Urinary bladder (tissue), 4 donors: ENCODE results near the gene GLYR1. TPM values are rescaled to one million over a fixed set of nuclear protein-coding genes. Genes with fewer than 3 reads are reported as not detected.
A peak's percentile ranks its signal among the peaks of the same experiment; 100 is the strongest.

Experiments used
- DNase-seq: peaks from one replicate; pipeline ENCODE4 v3.0.0-alpha.2; 2015; ENCODE audit errors: extremely low spot score
- H3K27ac ChIP-seq: one replicate; pipeline ENCODE4 v1.5.1; 2013; ENCODE audit warnings: low read depth, mild to moderate bottlenecking, moderate library complexity
- H3K36me3 ChIP-seq: one replicate; pipeline ENCODE4 v1.6.1; 2013; ENCODE audit warnings: mild to moderate bottlenecking, moderate library complexity; ENCODE audit not compliant: insufficient read depth
- H3K4me1 ChIP-seq: one replicate; pipeline ENCODE4 v1.6.1; 2013; ENCODE audit warnings: mild to moderate bottlenecking, moderate library complexity; ENCODE audit not compliant: insufficient read depth
- H3K4me3 ChIP-seq: one replicate; pipeline ENCODE4 v1.5.1; 2013; ENCODE audit warnings: low read depth, low read length
- WGBS: extraction: QIAGEN DNeasy Blood & Tissue Kit; methylation state at CpG from one replicate; pipeline ENCODE4 v1.1.7; 2013; 5-methylcytosine and 5-hydroxymethylcytosine counted together
- polyA plus RNA-seq: library from polyadenylated mRNA; stranded (reverse); fragments of 200-250 nt; gene quantifications from one replicate; pipeline ENCODE4 v1.2.3, GENCODE V29; 2013
- total RNA-seq: library from RNA; depleted of rRNA; stranded (reverse); fragments of >200 nt; gene quantifications from one replicate; pipeline ENCODE4 v1.2.3, GENCODE V29; 2014
- donor health status: healthy with polysubstance abuse.
- donor health status: healthy.

Gene GLYR1
- total and polyA plus RNA-seq, 2 donors = 44.4 to 60.3 TPM

DNA sequence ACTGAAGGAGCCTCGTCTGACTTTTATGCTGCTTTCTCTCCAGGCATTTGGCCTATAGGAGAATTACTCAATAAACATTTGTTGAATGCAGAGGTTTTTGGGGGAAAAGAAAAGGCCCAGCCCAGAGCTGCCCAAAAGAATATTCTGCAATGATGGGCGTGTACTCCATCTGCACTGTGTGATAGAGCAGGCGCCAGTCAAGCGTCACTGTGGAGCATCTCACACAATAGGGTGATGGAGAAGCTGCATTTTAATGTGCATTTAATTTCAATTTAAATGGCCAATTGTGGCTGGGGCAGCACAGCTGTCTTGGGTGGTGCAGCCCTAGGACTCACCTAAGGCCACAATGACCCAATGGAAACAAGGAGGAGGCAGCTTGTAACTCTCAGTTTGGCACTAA, 20.6 kb downstream of the GLYR1 start:
- H3K36me3 ChIP-seq = peaks cover 7% of the 10 kb centered on the region
- whole genome bisulfite sequencing = 96% methylated on average over 4 of the region's 4 CpGs

GRCh38 chr16:4825196-4825595, 21.9 kb downstream of the GLYR1 start:
- Histone ChIP-seq H3K4me1 (no peaks in the 10 kb centered on the region), H3K4me3 (no peak overlapping the region), H3K36me3 (peaks cover 1% of the 10 kb centered on the region), H3K27ac (no peak overlapping the region)
- DNase-seq = no peak
- 90% methylated on average over 8 of the region's 8 CpGs for whole genome bisulfite sequencing

More for the DNA sequence above, 20.6 kb downstream of the GLYR1 start:
- no peak overlapping the region for H3K4me3 ChIP-seq
- H3K4me1 ChIP-seq = no peaks in the 10 kb centered on the region
- DNase-seq = no peak
- H3K27ac ChIP-seq = no peak overlapping the region

DNA sequence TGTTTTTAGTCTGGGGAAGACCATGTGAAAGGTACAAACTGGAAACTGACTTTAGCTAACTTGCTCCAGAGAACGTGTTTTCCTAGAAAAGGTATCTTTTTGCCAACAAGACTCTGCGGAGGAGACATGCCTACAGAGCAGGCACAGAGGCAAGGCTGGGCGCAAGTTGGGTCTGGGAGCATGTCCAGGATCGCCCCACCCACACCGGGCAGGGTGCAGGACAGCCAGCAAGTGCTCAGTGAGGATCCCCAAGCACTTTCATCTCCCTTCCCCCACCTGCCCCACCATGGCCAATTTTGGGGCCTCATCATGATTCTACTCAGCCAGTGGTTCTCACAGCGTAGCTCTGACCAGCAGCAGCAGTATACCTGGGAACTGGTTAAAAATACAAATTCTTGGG, 26.4 kb downstream of the GLYR1 start:
- 91% methylated on average over 6 of the region's 6 CpGs for whole genome bisulfite sequencing
- Histone ChIP-seq H3K4me3 (no peak overlapping the region), H3K27ac (no peak overlapping the region), H3K36me3 (peaks cover 1% of the 10 kb centered on the region), H3K4me1 (no peaks in the 10 kb centered on the region)
- DNase-seq = no peak

DNA sequence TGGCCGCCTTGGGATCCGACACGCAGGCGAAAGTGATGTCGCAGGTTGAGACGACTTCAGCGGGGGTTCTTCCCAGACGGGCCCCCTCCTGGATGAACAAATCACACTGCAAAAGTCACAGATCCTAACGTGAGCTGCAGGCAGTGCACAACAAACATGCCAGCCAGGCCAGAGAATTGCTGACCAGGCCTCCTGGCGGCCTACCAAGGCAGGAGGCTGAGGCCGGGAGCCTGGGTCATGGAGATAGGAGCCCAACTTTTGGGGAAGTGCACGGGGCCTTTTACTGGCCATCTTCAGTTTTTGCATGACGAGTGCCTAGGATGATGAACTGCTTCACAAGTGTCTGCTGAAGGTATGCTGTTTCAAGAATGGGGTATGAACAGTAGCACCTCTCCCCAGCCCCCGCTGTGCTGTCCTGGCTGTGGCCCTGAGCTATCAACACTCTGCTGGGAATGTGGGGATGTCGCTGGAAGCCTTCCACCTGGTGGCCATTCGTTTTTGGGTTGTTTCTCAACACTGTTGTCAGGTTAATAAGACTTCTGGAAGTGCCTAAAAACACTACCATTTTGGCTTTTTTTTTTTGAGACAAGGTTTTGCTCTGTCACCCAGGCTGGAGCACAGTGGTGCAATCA, 32.4 kb downstream of the GLYR1 start:
- WGBS = 72% methylated on average over 16 of the region's 16 CpGs
- H3K27ac ChIP-seq = no peak overlapping the region

GRCh38 chr16:4814046-4814445, 33.0 kb downstream of the GLYR1 start:
- Histone ChIP-seq H3K4me3 (no peak overlapping the region), H3K27ac (no peak overlapping the region), H3K4me1 (no peaks in the 10 kb centered on the region), H3K36me3 (peaks cover 9% of the 10 kb centered on the region)
- no peak for DNase-seq

More for the DNA sequence above, 32.4 kb downstream of the GLYR1 start:
- H3K4me1 ChIP-seq = no peaks in the 10 kb centered on the region
- H3K4me3 ChIP-seq = no peak overlapping the region
- peaks cover 9% of the 10 kb centered on the region for H3K36me3 ChIP-seq
- DNase-seq = no peak

DNA sequence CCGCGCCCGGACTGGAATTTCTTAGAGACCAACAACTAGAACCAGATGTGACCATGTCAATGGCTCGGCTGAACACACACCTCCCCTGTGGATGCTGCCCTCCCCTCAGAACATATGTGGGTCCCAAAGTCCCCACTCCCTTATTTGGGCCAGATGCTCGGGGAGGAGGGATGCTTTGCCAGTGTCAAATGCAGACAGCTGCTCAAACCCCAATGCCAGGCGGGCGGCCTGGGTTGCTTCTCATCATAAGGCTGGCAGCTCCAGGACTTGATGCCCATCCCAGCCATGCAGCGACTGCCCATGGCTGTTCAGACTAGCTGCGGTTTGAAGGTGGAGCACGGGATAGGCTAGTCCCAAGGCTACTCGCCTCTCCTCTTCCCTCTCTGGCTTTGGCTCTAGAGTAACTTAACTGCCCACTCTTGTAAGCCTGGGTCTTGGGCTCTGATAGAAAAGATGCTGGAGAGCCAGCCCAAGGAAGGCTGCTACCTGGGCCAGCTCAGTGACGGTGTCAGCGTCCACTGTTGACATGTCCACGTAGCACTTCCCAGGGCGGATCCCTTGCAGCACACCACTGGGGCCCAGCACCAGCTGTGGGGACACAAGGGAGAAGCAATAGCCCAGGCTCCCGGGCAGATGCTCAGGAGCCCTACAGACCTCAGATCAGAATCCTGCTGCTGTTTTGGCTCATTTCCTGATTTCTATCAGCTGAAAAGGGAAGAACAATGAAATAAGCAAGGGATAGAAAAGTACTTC, 33.7 kb downstream of the GLYR1 start:
- Histone ChIP-seq H3K4me1 (no peaks in the 10 kb centered on the region), H3K4me3 (no peak overlapping the region), H3K36me3 (peaks cover 9% of the 10 kb centered on the region), H3K27ac (no peak overlapping the region)
- WGBS = 86% methylated on average over 16 of the region's 16 CpGs
- no peak for DNase-seq

DNA sequence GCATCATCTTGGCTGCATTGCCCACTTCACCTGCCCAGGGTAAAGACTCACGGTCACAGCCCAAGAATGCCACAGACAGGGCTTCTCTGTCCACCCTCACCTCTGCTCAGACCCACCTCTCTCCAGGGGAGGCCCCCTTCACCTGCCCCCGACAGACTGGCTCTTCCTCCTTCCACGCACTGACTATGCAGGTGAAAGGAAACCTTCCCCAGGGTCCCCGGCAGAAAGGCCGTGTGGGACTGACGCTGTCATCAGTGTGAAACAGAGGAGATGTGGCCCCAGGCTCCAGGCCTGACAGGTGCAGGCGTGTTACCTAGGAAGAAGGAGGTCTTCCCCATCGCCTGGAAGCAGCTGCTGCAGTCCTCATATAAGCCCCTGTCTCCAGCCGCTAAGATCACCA, 35.3 kb downstream of the GLYR1 start:
- H3K27ac ChIP-seq = no peak overlapping the region

GRCh38 chr16:4811242-4811641, 35.8 kb downstream of the GLYR1 start:
- 93% methylated on average over 3 of the region's 3 CpGs for WGBS
- no peak for DNase-seq
- Histone ChIP-seq H3K4me3 (no peak overlapping the region), H3K27ac (no peak overlapping the region), H3K36me3 (peaks cover 9% of the 10 kb centered on the region), H3K4me1 (no peaks in the 10 kb centered on the region)

More for the DNA sequence above, 35.3 kb downstream of the GLYR1 start:
- no peak for DNase-seq
- Histone ChIP-seq H3K4me1 (no peaks in the 10 kb centered on the region), H3K36me3 (peaks cover 9% of the 10 kb centered on the region), H3K4me3 (no peak overlapping the region)
- WGBS = 93% methylated on average over 9 of the region's 9 CpGs

GRCh38 chr16:4806280-4806679, 40.8 kb downstream of the GLYR1 start:
- Histone ChIP-seq H3K4me3 (no peak overlapping the region), H3K27ac (no peak overlapping the region), H3K4me1 (peaks cover 2% of the 10 kb centered on the region), H3K36me3 (no peaks in the 10 kb centered on the region)
- 93% methylated on average over 6 of the region's 6 CpGs for WGBS
- no peak for DNase-seq

- WGBS = 65% methylated on average over 11 of the region's 11 CpGs
These were observed 41.9 kb downstream of the GLYR1 start for GRCh38 chr16:4805231-4805630.

GRCh38 chr16:4803898-4804762, 43.0 kb downstream of the GLYR1 start:
- Histone ChIP-seq H3K4me3 (no peak overlapping the region), H3K4me1 (peaks cover 3% of the 10 kb centered on the region), H3K27ac (no peak overlapping the region), H3K36me3 (no peaks in the 10 kb centered on the region)
- WGBS = 64% methylated on average over 26 of the region's 26 CpGs
- DNase-seq = no peak

More at GRCh38 chr16:4805231-4805630, 41.9 kb downstream of the GLYR1 start:
- no peak for DNase-seq
- H3K4me3 ChIP-seq = no peak overlapping the region
- H3K27ac ChIP-seq = no peak overlapping the region
- H3K36me3 ChIP-seq = no peaks in the 10 kb centered on the region
- H3K4me1 ChIP-seq = peaks cover 3% of the 10 kb centered on the region

DNA sequence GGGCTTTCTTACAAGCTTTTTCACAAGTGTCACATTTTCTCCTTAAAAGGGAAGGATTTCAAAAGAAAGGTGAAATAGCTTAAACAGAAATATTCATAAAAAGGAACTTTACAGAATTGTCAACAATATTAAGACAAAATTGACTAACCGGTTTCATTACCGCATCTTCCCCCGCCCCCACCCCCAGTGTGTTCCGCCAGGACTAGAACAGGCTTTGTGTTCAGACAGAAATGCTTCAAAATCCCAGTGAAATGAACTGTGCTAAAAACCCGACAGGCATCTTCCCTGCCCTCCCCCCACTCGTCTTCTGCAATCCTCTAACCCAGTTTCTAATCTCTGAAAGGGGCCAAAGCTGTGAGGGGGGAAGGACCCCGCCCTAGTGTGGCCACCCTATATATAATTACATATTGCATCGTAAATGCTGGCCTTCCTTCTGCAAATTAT, 43.7 kb downstream of the GLYR1 start:
- no peak overlapping the region for H3K4me3 ChIP-seq
- no peak for DNase-seq
- H3K27ac ChIP-seq = no peak overlapping the region
- peaks cover 3% of the 10 kb centered on the region for H3K4me1 ChIP-seq
- WGBS = 39% methylated on average over 8 of the region's 8 CpGs
- no peaks in the 10 kb centered on the region for H3K36me3 ChIP-seq

DNA sequence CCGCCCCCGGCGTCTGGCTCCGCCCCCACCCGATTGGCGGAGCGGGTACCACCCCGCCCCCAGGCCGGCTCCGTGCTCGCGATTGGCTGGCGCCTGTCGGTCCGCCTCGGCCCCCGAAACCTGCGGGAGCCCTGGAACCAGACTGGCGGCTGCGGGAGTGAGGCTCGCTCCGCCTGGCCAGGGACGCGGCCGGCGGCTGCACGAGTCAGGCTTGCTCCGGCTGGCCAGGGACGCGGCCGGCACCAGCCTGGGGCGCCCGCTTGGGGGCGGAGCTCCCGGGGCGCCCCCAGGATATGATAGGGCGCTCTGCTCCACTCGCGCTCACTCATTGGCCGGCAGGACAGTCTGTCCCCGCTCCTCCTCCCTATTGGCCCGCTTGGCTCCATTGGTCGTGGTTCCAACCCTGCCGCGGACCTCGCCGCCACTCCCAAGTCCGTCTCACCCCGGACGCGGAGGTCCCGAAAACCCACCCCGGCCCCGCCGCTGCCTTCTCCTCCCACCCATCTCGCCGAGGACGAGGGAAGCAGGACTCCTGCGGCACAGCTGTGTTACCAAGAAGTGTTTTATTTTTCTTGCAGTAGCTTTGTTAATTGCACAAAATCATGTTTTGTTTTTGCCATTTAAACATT, 44.3 kb downstream of the GLYR1 start:
- H3K4me3 ChIP-seq = peak overlapping the region; percentile 85
- under 1% methylated on average over 59 of the region's 59 CpGs for WGBS
- peak; percentile 82 for DNase-seq
- H3K36me3 ChIP-seq = no peaks in the 10 kb centered on the region
- peak overlapping the region; percentile 61 for H3K27ac ChIP-seq
- H3K4me1 ChIP-seq = peaks cover 3% of the 10 kb centered on the region
